GM23338 (cell line): ENCODE measurements around the gene SYNE3. TPM values are rescaled to one million over a fixed set of nuclear protein-coding genes. Genes with fewer than 3 reads are reported as not detected.

Source experiments
- ATAC-seq: fragments of 200-7000 bp; cut with Tn5 transposase; 3 replicates; pipeline ENCODE4 v1.9.1; 2020
- DNase-seq: peaks from one replicate; pipeline ENCODE4 v3.0.0-alpha.2; 2015; ENCODE audit warnings: low spot score
- H2AFZ ChIP-seq: fragments of 200-600 bp; sonication (generic); 2 replicates; pipeline ENCODE4 v1.8.0; 2016; ENCODE audit warnings: antibody characterized with exemption, mild to moderate bottlenecking, moderate library complexity
- H3F3A ChIP-seq: fragments of 200-600 bp; sonication (generic); replicated peaks from 2 replicates; pipeline ENCODE4 v1.8.0; 2017; ENCODE audit warnings: antibody characterized with exemption, mixed run types, low read depth
- H3K27ac ChIP-seq: fragments of 200-600 bp; sonication (generic); 2 replicates; pipeline ENCODE4 v1.6.1; 2016; ENCODE audit warnings: low read depth
- H3K27me3 ChIP-seq: fragments of 200-600 bp; sonication (generic); 2 replicates; pipeline ENCODE4 v1.8.0; 2016; ENCODE audit warnings: mild to moderate bottlenecking, mixed run types, moderate library complexity; ENCODE audit not compliant: insufficient read depth
- H3K36me3 ChIP-seq: fragments of 200-600 bp; sonication (generic); 2 replicates; pipeline ENCODE4 v1.8.0; 2016; ENCODE audit warnings: mild to moderate bottlenecking; ENCODE audit not compliant: insufficient read depth
- H3K4me1 ChIP-seq: fragments of 200-600 bp; sonication (generic); 2 replicates; pipeline ENCODE4 v1.8.0; 2016; ENCODE audit warnings: mild to moderate bottlenecking, moderate library complexity; ENCODE audit not compliant: insufficient read depth
- H3K4me2 ChIP-seq: fragments of 200-600 bp; sonication (generic); 2 replicates; pipeline ENCODE4 v1.7.1; 2017; ENCODE audit warnings: mixed run types
- H3K4me3 ChIP-seq: fragments of 200-600 bp; sonication (generic); 2 replicates; pipeline ENCODE4 v1.6.1; 2016; ENCODE audit warnings: mixed run types
- H3K79me2 ChIP-seq: fragments of 200-600 bp; sonication (generic); replicated peaks from 2 replicates; pipeline ENCODE4 v1.8.0; 2017; ENCODE audit warnings: mild to moderate bottlenecking; ENCODE audit not compliant: insufficient read depth
- H3K9me2 ChIP-seq: fragments of 200-600 bp; sonication (generic); 2 replicates; pipeline ENCODE4 v1.8.0; 2017; ENCODE audit not compliant: insufficient read depth
- H4K20me1 ChIP-seq: fragments of 200-600 bp; sonication (generic); replicated peaks from 2 replicates; pipeline ENCODE4 v1.8.0; 2017; ENCODE audit warnings: mild to moderate bottlenecking; ENCODE audit not compliant: insufficient read depth
- H3K27ac Mint-ChIP-seq: 2 replicates; pipeline ENCODE4 v1.8.0; 2020; ENCODE audit warnings: inconsistent platforms, mild to moderate bottlenecking, moderate library complexity, mixed read lengths
- H3K27me3 Mint-ChIP-seq: 3 replicates; pipeline ENCODE4 v1.8.0; 2022; ENCODE audit warnings: low read depth, mild to moderate bottlenecking, moderate library complexity, mixed read lengths, inconsistent platforms; ENCODE audit not compliant: insufficient read depth, poor library complexity
- H3K36me3 Mint-ChIP-seq: 3 replicates; pipeline ENCODE4 v1.8.0; 2021; ENCODE audit warnings: low read depth, mild to moderate bottlenecking, inconsistent platforms, moderate library complexity, mixed read lengths
- H3K4me1 Mint-ChIP-seq: 3 replicates; pipeline ENCODE4 v1.8.0; 2020; ENCODE audit warnings: mild to moderate bottlenecking, inconsistent platforms, mixed read lengths
- H3K4me3 Mint-ChIP-seq: 3 replicates; pipeline ENCODE4 v1.8.0; 2021; ENCODE audit warnings: moderate library complexity, mild to moderate bottlenecking, inconsistent platforms, mixed read lengths
- H3K9me3 Mint-ChIP-seq: 3 replicates; pipeline ENCODE4 v1.8.0; 2020; ENCODE audit warnings: moderate library complexity, mild to moderate bottlenecking, inconsistent platforms, mixed read lengths
- CREB1 ChIP-seq: fragments of 250-450 bp; sonication (Bioruptor Pico); IDR thresholded peaks from 2 replicates; pipeline ENCODE4 v1.5.0; 2020; ENCODE audit warnings: low read depth, mild to moderate bottlenecking, moderate library complexity
- CTCF ChIP-seq, 2 experiments: fragments of 200-600 bp in 1 of 2; sonication (generic) in 1 of 2; conservative IDR thresholded peaks; 2 replicates each; pipeline versions ENCODE4 v1.5.1 to v1.6.1; 2016 to 2017; ENCODE audit warnings: antibody characterized with exemption in 2 of 2, low read depth in 2 of 2, mild to moderate bottlenecking in 2 of 2, moderate library complexity in 1 of 2
- ETS1 ChIP-seq: IDR thresholded peaks from 2 replicates; pipeline ENCODE4 v1.6.1; 2016; ENCODE audit warnings: antibody characterized with exemption
- EZH2phosphoT487 ChIP-seq: fragments of 200-600 bp; sonication (generic); IDR thresholded peaks from one replicate; pipeline ENCODE4 v1.8.1; 2018; ENCODE audit warnings: antibody characterized with exemption; ENCODE audit not compliant: unreplicated experiment
- JUNB ChIP-seq: IDR thresholded peaks from one replicate; pipeline ENCODE4 v1.6.1; 2016; ENCODE audit warnings: antibody characterized with exemption; ENCODE audit not compliant: unreplicated experiment
- NANOG ChIP-seq: IDR thresholded peaks from 2 replicates; pipeline ENCODE4 v1.6.1; 2016; ENCODE audit warnings: antibody characterized with exemption, borderline replicate concordance
- POLR2AphosphoS5 ChIP-seq: IDR thresholded peaks from 2 replicates; pipeline ENCODE4 v1.6.1; 2016; ENCODE audit warnings: antibody characterized with exemption, low read depth
- STAT1 ChIP-seq: IDR thresholded peaks from one replicate; pipeline ENCODE4 v1.6.1; 2016; ENCODE audit warnings: antibody characterized with exemption; ENCODE audit not compliant: unreplicated experiment
- ZNF331 ChIP-seq: fragments of 250-450 bp; sonication (Bioruptor Pico); IDR thresholded peaks from 2 replicates; pipeline ENCODE4 v1.5.0; 2020; ENCODE audit warnings: low read depth, mild to moderate bottlenecking, moderate library complexity
- polyA plus RNA-seq: library from polyadenylated mRNA; unstranded; fragments of >200 nt; fragmentation: Nextera tagmentation; extraction: Ambion mirVana; gene quantifications from 2 replicates; pipeline ENCODE4 v1.2.1, GENCODE V29; 2016
- total RNA-seq: library from RNA; depleted of rRNA; stranded (reverse); fragments of >200 nt; shearing (Covaris generic); gene quantifications from 2 replicates; pipeline ENCODE4 v1.2.3, GENCODE V29; 2014
- TF ChIP-seq, protein P1 (sequence below): IDR thresholded peaks from one replicate; pipeline ENCODE4 v1.6.1; 2018; ENCODE audit warnings: antibody characterized with exemption; ENCODE audit not compliant: unreplicated experiment

Gene SYNE3
- total and polyA plus RNA-seq, 2 experiments from 2014 or later = 0.02 to 0.03 TPM

DNA sequence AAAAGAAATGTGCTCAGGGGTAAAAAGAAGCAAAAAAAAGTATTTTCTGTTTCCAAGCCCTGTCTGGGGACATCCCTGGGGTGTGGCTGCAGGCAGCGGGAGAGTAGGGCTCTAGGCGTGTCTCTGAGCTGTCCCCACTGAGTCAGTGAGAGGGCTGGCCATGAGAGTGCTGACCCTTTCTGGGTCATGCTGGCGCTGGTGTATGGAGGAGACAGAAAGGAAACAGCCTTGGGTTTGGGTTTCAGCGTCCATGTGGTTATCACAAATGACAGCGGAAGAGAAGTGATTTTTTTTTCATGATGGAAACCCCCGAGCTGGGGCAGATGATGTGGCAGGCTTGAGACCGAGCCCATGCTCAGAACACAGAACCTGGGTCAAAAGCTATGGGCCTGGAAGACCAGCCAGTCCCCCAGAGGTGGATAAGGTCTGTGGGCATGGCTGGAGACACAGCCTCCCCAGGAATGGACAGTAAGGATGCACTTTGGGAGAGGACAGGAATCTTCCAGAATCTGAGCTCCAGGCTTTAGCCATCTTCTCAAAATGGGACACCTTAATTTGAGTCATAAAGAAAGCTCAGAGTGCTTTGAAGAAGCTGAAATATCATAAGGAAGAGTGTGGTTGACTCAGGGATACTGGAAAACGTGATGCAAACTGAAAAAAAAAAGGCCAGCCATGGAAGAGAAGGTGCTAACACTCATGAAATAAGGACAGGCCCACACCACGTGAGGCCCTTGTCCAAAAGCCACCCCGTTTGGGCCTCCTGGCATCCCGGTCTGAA, 36.2 kb downstream of the SYNE3 start:
- Mint-ChIP-seq H3K27me3 (peaks cover 12% of the 10 kb centered on the region), H3K36me3 (no peaks in the 10 kb centered on the region), H3K4me1 (peaks cover 21% of the 10 kb centered on the region), H3K9me3 (no peaks in the 10 kb centered on the region), H3K27ac (no peak overlapping the region), H3K4me3 (no peak overlapping the region)
- no peaks in the 10 kb centered on the region for H3K79me2 ChIP-seq
- H3K4me1 ChIP-seq = no peaks in the 10 kb centered on the region; the same call in 1 of the 2 replicates
- no peaks in the 10 kb centered on the region for H3K9me2 ChIP-seq
- H4K20me1 ChIP-seq = no peaks in the 10 kb centered on the region
- peak overlapping the region; percentile 76 for H2AFZ ChIP-seq
- no peaks in the 10 kb centered on the region for H3F3A ChIP-seq
- no peak overlapping the region for H3K4me3 ChIP-seq
- ATAC-seq (no peak), DNase-seq (no peak)
- TF ChIP-seq ETS1 = no peak
- TF ChIP-seq POLR2AphosphoS5 = no peak
- TF ChIP-seq STAT1 = no peak
- no peak overlapping the region for H3K4me2 ChIP-seq
- no peaks in the 10 kb centered on the region for H3K36me3 ChIP-seq
- no peaks in the 10 kb centered on the region for H3K27me3 ChIP-seq
- H3K27ac ChIP-seq = no peak overlapping the region

DNA sequence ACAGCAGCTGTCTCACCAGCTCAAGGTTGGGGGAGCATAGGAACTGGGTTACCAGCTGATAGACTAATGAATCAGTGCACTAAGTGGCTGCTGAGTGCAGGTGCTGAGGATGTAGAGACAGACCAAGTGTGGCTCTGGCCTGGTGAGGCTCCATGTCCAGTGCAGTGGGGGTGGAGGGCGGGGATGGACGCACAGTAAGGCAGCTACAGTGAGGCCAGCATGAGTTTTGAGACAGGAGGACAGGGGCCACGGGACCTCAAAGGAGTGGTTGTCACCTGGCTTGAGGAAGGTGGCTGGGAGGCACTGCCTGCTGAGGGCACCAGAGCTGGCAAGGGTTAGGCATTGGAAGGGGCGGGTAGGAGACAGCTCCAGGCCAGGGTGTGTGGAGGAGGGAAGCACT, 37.0 kb downstream of the SYNE3 start:
- Mint-ChIP-seq H3K4me3 (no peak overlapping the region), H3K9me3 (no peaks in the 10 kb centered on the region), H3K36me3 (no peaks in the 10 kb centered on the region), H3K27ac (no peak overlapping the region), H3K4me1 (peaks cover 15% of the 10 kb centered on the region), H3K27me3 (peaks cover 12% of the 10 kb centered on the region)
- TF ChIP-seq CREB1 (CRISPR knock-in tag) (no peak), JUNB (no peak), CTCF (conservative IDR thresholded peaks at IDR 0.05; ENCODE audit: low read depth in 2 of 2) (no peak), NANOG (no peak), EZH2phosphoT487 (no peak), ZNF331 (CRISPR knock-in tag) (no peak)
- TF ChIP-seq, protein P1, sequence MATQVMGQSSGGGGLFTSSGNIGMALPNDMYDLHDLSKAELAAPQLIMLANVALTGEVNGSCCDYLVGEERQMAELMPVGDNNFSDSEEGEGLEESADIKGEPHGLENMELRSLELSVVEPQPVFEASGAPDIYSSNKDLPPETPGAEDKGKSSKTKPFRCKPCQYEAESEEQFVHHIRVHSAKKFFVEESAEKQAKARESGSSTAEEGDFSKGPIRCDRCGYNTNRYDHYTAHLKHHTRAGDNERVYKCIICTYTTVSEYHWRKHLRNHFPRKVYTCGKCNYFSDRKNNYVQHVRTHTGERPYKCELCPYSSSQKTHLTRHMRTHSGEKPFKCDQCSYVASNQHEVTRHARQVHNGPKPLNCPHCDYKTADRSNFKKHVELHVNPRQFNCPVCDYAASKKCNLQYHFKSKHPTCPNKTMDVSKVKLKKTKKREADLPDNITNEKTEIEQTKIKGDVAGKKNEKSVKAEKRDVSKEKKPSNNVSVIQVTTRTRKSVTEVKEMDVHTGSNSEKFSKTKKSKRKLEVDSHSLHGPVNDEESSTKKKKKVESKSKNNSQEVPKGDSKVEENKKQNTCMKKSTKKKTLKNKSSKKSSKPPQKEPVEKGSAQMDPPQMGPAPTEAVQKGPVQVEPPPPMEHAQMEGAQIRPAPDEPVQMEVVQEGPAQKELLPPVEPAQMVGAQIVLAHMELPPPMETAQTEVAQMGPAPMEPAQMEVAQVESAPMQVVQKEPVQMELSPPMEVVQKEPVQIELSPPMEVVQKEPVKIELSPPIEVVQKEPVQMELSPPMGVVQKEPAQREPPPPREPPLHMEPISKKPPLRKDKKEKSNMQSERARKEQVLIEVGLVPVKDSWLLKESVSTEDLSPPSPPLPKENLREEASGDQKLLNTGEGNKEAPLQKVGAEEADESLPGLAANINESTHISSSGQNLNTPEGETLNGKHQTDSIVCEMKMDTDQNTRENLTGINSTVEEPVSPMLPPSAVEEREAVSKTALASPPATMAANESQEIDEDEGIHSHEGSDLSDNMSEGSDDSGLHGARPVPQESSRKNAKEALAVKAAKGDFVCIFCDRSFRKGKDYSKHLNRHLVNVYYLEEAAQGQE = no peak
- H3K4me1 ChIP-seq = no peaks in the 10 kb centered on the region
- ATAC-seq = no peak
- no peaks in the 10 kb centered on the region for H3K79me2 ChIP-seq
- H4K20me1 ChIP-seq = no peaks in the 10 kb centered on the region
- no peak overlapping the region for H2AFZ ChIP-seq
- no peak overlapping the region for H3K4me3 ChIP-seq
- no peaks in the 10 kb centered on the region for H3K27me3 ChIP-seq
- H3K36me3 ChIP-seq = no peaks in the 10 kb centered on the region
- H3F3A ChIP-seq = no peaks in the 10 kb centered on the region
- H3K27ac ChIP-seq = no peak overlapping the region
- no peak for DNase-seq
- no peaks in the 10 kb centered on the region for H3K9me2 ChIP-seq
- H3K4me2 ChIP-seq = no peak overlapping the region
